NCI-H2196 treated with DMSO at 0.1 percent for 48 hours (cell line): ENCODE measurements around the gene SLC35G1.

Source experiments
- DNase-seq: peaks from one replicate; lab custom pipeline; 2025; ENCODE audit not compliant: unreplicated experiment; lab: John Stamatoyannopoulos, UW

Gene SLC35G1

GRCh38 chr10:93947524-93947923, 53.7 kb downstream of the SLC35G1 start:
- no peak for DNase-seq

GRCh38 chr10:93951905-93952304, 58.1 kb downstream of the SLC35G1 start:
- DNase-seq, result no peak
